GM21529 (cell line): ENCODE measurements around the gene TET2.

Experiments
- ATAC-seq: cut with Tn5 transposase; IDR thresholded peaks from one replicate; pipeline ENCODE4 v1.9.1; 2021; ENCODE audit not compliant: unreplicated experiment

Gene TET2

DNA sequence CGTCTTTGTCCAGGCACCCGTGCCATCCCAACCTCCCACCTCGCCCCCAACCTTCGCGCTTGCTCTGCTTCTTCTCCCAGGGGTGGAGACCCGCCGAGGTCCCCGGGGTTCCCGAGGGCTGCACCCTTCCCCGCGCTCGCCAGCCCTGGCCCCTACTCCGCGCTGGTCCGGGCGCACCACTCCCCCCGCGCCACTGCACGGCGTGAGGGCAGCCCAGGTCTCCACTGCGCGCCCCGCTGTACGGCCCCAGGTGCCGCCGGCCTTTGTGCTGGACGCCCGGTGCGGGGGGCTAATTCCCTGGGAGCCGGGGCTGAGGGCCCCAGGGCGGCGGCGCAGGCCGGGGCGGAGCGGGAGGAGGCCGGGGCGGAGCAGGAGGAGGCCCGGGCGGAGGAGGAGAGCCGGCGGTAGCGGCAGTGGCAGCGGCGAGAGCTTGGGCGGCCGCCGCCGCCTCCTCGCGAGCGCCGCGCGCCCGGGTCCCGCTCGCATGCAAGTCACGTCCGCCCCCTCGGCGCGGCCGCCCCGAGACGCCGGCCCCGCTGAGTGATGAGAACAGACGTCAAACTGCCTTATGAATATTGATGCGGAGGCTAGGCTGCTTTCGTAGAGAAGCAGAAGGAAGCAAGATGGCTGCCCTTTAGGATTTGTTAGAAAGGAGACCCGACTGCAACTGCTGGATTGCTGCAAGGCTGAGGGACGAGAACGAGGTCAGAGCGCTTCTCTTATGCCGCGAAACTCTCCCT lies at the start of gene TET2:
Gene TET2, plus strand, starts transcription at position 601 of the 740 bp plus-strand sequence. CDS start 87,067 bp downstream, outside the sequence.
- ATAC-seq, result peak; percentile 85

DNA sequence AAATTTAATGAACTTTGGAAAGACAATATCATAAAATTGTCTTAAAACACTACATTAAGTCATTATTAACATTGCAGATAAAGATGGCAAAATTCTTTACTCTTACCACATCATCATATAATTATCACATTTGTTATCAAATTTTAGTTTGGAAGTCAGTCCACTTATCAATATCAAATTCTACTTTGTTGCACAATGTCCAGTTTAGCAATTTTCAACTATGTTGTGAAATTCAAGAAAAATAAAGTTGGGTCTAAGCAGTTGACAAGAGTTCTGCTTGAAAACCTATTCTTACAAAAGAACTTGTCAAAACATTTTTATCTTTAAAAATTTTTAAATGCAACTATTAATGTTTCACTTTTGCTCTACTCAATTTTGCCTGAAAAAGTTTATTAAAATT lies 44.7 kb upstream of the TET2 start:
- ATAC-seq, result no peak

DNA sequence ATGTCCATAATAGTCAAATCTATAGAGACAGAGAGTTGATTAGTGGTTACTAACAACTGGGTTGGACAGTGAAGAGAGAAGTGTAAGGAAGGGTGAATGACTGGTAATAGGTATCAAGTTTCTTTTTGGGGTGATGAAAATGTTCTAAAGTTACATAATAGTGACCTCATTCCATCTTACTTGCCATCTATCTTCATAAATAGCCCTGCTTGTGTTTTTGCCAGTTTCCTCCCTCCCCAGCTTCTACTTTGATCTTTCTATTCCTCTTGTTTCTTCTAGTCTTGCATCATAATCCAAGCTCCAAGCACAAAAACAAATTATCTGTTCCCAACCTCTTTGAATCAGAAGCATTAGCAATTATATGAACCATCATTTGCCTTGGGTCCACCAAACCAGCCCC lies 40.2 kb upstream of the TET2 start:
- ATAC-seq, result no peak

DNA sequence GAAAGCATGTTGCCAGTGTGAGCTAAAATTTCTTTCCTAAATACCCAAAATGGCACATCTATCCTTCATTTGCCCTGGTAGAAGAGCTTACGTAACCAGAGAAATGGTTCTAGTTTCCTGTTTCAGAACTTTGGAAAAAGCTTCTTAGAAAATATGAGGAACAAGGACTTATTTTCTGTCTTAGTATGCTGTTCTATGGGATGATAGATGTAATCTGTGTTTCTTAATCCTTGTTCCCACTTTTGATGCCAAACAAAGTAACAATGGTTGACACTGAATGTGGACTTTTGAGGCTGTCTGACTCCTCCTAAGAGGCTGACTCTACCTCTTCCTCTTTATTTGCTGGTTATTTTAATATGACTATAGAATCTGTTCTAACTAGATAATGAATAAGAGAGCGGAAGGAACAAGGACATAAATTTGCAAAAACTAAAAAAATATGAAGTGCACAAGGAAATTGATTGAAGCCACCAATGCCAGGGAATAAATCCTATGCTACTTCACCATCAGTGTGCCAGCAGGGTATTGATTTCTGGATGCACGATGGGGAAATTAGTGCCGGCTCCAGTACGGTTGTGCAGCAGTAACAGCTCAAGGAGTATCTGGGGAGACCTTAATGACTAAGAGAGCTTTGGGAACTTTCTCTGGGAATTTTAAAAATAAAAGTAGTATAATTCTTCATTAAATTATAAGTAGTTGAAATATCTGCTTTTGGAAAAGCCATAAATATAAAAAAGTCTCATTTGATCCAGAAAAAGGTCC lies 39.4 kb upstream of the TET2 start:
- no peak for ATAC-seq

DNA sequence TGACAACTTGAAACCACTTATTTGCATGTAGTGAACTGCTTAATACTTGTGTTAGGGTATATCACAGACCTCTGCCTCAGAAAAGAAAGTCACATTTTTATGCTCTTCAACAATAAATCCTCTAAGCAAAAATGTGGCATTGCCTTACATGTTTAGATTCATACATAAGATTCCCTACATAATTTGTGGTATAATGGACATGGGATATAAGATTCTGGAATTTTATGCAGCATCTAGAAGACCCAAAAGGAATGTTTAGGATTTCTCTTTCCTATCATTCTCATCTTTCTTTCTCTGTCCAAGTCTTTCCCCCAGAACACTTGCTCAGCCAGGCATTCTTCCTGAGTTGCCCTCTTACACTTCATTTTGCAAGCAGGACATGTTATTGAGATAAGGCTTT lies 37.7 kb upstream of the TET2 start:
- ATAC-seq, result no peak

DNA sequence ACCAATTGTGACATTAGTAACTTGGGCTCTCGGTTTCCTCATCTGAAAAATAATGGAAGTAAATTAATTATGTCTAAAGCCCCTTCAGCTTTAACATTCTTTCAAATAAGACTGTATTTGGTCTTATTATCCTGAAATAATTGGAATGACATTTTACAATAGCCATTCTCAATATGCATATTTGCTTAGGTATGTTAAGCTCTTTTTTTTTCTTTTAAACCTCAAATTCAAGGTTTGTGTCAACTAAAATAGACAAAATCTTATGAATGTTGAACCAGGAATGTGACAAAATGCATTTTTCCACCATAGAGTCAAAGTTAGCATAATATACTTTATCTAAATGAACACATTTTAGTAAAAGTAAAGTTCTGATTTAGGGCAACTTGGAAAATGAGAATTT lies 34.4 kb upstream of the TET2 start:
- no peak for ATAC-seq

DNA sequence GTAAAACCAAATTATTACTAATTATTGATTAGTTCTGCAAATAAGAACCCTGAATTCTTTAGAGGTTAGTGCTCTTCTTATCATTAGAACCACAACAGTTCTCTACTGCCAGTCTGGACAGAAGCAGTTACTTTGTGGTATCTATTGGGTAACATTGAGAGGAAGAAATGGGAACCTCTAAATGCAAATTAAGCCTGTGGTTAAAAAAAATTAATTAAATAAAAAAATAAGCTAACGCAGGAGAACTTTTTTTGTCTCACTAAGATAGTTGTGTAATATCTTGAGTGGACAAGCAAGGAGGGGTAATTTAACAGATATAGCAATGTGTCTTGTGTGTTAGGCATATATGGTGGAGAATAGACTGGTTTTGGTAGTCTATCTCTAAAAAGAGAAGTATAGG lies 32.9 kb upstream of the TET2 start:
- ATAC-seq, result no peak

DNA sequence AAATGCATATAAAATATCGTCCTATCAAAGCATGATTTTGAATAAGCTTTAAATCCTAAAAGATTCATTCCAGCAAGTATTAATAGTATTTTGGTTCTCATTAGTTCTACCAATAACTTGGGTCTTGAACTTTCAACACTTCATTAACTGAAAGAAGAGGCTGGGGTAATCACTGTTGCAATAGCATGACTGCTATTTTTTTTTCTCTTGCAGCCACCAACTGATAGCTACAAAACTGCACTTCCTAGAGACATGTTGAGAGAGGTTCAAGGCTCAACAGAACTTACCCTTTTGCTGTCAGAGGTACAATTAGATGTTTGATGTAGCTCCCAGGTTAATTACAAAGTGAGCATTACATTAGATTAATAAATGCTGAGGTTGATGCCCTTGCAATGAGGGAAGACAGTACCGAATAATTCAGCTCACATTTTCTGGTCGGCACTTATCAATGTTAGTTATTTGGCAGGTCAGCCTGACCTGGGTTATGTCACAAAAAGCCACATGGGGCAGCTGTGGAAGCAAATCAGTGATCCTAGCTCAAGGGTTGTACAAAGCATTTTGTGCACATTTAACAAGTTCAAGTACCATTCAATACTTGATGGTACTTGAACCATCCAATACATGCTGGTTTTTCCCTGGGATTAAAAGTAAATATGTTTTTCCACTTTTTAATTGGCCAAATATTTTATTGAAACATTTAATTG lies 29.9 kb upstream of the TET2 start:
- ATAC-seq, result no peak

DNA sequence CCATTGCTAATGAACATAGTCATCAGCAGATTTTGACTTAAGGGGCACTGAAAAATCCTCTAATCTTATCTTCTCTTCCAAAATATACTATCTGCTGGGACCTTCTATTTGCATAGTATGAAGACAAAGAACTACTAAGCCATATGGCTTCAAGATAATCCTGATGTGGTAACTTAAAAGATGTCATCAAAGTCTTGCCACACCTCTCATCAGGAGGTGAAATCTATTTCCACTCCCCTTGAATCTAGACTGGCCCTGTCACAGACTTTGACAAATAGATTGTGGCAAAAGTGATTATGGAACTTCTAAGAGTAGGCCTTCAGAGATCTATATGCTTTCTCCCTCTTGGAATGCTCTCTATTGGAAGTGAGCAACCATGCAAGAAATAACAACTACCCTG lies 27.3 kb upstream of the TET2 start:
- no peak for ATAC-seq

DNA sequence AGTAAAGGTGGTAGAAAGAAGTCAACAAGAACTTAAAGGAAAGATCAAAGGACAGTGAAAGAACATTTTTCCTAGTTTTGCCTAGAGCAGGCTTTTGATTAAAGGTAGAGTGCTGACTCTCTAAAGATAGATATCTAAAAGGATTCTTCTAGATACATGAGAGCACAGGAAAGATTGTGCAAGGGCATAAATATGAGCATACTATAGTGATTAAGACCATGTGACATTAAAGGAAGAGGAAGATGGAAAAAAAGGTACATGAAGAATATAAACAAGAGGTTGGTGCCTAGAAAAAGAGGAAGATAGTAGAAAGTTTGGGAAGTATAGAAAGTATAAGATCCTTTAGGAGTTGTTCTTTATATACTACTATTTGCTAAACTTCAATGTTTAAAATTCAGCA lies 26.1 kb upstream of the TET2 start:
- no peak for ATAC-seq

DNA sequence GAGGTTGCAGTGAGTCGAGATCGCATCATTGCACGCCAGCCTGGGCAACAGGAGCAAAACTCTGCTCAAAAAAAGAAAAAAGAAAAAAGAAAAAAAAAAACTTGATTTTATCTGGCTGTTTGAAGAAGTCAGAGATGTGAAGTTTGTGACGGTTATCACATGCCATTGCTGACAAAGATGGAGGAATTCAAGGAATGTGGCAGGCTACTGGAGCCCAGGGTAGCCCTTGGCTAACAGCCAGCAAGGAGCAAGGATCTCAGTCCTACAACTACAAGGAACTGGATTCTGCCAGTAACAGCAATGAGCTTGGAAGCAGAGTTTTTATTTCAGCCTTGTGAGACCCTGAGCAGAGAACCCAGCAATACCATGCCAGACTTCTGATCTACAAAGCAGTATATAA lies 24.3 kb upstream of the TET2 start:
- ATAC-seq, result no peak

DNA sequence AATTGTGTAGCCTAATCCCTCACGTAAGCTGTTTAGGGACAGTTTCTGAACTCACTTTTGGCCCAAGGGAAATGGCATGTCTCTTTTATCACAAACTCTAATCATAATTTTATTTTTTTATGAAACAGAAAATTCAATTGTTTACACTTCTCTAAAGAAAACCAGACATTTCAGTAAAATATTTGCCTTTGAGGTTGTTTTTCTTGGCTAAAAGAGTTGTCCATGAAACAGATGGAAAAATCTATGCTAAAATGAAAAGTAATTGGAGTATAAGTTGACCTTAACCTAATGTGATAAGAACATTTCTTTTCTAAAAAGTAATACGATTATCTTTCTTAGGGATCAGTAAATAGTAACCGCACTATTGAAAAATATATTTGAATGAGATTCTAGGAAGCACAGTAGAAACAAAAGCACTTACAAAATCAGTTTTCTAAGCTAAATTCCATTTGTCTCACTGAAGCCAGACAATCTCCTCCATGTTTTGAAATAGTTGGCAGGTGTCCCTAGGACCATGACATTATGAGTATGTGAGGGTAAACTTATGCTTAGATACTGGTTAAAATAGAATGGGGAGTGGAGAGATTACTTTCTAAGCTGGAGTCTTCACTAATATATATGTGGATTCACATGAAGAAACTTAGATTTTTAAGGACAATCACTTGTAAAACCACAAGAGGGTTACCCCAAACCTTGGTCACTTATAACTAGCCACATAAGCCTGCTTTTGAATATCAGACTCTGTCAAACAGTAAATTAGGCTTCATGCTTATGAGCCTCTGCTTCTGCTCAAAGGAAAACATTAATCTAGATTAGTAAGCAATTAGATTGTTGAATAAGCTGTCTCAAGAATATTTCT lies 20.1 kb upstream of the TET2 start:
- ATAC-seq, result no peak

DNA sequence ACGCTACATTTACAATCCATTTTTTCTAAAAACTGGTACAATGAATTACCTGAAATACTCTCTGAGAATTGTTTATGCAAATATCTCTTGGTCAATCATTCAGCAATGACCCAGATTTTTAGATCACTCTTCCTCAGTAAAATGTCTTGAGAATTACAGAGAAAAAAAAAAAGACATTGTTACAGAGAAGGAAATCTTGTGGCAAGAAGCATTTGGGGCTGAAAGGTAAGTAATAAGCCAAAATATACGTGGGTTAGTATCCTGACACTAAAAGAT lies 19.6 kb upstream of the TET2 start:
- ATAC-seq, result no peak

DNA sequence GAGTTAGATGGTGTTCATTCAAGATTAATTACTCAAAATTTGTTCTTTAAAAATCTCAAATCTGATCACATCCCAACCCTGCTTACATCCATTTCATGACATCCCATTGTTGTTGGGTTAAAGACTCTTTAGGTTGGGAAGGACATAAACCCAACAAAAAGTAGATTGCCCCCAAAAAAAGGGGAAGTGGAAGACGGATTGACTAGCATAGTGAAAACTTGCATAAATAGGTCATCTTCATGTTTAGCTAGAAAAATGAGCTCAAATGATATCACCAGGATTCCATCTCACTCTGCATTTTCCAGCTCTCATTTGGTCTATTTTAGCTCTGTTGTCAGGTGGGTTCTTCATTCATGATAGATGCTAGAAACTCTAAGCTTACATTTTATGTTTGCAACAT lies 18.5 kb upstream of the TET2 start:
- ATAC-seq, result peak; percentile 62

DNA sequence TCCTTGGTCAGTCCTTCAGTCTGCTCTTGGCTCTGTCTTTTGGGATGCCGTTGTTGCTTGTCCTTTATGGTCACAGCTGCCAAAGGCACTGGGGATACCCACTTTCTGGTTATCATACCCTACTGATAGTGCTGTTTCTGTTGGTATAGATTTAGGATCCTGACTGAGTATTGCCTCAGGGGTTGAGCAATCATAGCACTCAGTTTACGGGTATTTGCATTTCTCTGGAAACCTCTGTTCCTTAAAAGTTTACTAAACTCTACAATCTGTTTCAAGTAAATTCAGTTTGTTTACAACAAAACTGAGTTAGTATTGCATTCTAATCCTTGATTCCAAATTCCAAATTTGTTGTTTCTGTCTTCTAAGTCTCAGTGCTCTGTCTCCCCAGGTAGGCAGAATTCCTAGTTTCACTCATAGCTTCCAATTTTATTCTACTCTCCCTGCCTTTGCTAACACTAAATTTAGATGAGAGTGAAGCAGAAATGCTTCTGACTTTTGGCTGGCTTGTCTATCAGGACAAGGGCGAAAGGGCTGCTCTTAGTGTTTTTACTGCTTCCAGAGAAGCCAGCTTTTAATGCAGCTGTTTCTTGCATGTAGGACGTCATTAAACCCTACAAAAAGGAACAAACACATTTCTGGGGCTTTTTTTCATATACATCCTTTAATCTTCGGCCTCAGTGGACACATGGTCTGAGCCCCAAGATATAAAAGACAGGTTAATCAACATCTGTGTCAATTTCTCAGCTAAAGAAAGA lies 17.2 kb upstream of the TET2 start:
- ATAC-seq, result no peak

DNA sequence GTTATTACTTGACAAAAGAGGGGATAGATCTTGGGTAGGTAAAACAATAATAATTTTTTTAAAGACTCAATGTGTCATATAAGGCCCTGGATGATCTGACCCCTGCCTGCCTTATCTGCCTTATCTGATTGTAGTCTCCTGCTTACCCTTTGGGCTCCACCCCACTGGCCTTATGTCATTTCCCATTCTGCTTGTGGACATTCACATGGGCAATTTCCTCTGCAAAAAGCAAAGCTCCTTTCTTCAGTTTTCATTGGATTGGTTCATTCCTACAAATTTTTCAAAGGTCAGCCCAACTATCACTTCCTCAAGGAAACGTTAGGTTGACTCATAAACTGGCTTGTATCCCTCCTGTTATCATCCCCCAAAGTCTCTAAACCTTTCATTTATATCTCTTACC lies 15.7 kb upstream of the TET2 start:
- no peak for ATAC-seq

DNA sequence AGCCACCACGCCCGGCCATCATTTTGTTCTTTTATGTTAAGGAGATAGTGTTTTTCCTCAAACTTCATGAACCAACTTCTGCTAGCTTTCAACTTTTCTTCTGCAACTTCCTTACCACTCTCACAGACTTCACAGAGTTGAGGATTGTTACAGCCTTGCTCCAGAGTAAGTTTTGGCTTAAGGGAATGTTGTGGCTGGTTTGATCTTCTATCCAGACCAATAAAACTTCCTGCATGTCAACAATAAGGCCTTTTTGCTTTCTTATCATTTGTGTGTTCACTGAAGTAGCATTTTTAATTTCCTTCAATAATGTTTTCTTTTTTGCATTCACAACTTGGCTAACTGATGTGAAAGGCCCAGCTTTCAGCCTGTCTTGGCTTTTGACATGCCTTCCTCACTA lies 12.7 kb upstream of the TET2 start:
- ATAC-seq, result no peak

DNA sequence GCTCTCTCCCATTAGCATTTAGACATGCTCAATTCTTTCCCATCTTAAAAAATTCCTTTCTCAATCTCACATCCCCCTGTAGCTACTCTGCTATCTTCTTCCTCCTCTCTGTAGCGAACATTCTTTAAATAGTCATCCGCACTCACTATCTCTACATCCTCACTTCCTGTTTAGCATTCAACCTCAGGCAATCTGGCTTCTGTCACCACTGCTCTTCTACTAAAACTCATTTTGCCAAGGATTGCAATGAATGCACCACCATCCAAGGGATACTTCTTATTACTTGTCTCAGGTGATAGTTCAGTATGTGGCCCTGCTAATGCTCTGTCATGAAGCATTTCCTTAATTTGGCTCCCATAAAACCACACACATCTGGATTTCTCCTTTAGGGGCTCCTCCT lies 10.9 kb upstream of the TET2 start:
- ATAC-seq, result no peak

DNA sequence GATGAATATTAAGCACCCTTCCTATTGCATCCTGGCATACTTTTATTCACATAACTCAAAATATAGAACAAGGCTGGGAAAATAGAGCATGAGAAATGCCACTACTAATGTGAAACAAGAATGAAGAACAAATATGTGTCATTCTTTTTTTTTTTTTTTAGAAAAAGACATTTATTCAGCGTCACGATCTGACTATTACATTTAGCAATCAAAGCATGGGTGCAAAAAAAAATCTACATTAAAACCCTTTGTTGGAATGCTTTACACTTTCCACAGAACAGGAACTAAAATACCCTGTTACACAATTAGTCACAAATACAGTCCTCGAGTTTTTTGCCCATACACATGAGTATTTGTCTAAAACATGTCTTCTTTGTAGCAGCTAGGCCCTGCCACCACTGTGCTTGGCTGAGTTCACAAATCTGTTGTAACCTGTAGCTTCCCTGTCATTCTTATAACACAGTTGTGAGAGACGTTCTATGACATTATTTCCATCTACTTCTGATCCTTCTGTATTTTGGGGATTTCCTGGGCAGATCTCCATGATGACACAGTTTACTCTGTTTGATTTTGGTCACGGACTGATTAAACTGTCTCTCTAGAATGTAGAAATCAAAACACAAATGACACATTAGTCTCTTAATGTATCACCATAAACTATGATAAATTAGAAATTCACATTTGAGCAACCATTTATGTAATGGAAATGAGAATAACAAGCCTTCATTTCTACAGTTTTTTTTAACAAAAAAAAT lies 9.4 kb upstream of the TET2 start:
- no peak for ATAC-seq

DNA sequence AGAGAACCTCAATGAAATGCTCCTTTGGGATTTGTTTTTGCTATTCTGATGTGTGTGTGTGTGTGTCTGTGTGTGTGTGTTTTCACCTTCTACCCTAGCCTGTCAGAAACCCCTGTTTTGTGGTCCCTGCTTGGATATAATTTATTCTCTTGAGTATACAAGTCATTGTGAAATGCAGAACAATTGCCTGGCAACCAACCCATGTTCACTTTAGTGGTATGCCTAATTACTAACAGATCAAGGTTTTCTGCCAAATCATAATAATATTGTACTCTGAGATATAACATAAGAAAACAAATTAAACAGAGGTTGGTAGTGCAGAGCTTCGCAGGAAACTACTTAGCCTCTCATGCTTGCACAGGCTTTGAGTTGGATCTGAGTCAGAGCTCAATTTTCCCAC lies 7.0 kb upstream of the TET2 start:
- no peak for ATAC-seq
